GM18511 (cell line): ENCODE measurements around the gene RTL10.

Experiments used
- ATAC-seq: cut with Tn5 transposase; IDR thresholded peaks from one replicate; pipeline ENCODE4 v1.9.1; 2021; ENCODE audit warnings: mild to moderate bottlenecking, moderate library complexity; ENCODE audit not compliant: unreplicated experiment

Gene RTL10

DNA sequence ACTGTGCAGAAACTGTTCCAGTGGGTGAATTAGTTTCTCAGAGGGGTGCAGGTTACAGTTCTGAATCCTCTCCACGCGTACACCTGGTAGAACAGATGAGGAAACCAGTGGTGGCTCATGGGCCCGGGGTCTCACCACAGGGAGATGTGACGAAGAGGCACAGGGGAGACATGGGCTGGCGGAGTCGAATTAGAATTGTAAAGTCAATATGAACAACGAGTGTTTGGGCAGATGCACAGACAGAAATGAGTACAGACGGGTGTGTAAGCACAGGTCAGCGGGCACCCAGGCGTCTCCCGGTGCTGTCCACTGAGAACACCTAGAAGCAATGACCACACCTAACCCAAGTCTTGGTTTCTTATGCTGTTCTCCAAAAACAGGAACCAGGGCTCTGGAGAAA is 41.8 kb downstream of the RTL10 start:
- ATAC-seq, result no peak

DNA sequence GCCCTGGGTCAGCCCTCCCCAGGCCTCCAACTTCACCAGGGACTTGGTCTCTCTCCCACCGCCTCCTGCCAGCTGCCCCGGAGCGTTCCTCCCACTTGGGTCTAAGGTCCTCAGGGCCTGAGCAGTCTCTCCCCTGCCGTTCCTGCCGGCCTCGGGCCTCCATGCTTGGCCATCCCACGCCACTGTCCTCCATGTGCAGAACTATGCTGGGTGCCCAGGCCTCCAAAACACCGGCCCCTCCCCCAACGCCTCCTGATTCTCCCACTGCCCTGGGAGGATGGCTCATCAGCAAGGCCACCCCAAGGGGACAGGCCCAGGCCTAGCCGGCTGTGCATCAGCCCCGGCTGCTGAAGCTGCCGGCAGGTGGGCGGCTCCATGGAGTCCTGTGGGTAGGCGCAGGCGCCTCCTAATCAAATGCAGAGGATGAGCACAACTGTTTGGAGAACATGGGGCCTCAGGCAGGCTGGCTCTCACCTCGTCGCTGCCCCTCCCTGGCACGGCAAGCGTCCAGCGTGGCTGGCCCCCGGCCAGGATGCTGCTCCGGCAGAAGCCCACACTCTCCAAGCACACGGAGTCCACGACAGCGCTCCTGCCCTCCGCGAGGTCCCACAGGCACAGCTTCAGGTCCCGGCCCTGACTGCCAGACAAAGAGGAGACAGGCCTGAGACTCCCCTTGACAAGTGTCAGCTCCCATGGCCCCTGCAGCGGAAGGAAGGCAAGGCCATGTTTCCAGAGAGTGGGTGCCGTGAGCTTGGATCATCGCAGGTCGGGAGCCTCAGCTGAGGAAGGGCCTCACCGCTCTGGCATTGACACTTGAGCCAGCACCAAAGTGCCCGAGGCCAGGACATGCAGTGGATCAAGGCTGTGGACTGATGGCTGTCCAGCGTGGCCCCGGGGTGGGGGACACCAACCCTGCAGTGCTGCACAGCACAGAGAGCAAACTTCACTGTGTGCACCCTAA is 42.6 kb downstream of the RTL10 start:
- no peak for ATAC-seq

- ATAC-seq, result no peak
Measured at GRCh38 chr22:19811211-19811621, 43.5 kb downstream of the RTL10 start.

GRCh38 chr22:19810381-19811201 is 44.1 kb downstream of the RTL10 start:
- ATAC-seq, result no peak

GRCh38 chr22:19809741-19810140 is 44.9 kb downstream of the RTL10 start:
- ATAC-seq, result no peak

- no peak for ATAC-seq
Measured at GRCh38 chr22:19808873-19809478, 45.7 kb downstream of the RTL10 start.

GRCh38 chr22:19807914-19808872 is 46.5 kb downstream of the RTL10 start:
- ATAC-seq, result no peak

DNA sequence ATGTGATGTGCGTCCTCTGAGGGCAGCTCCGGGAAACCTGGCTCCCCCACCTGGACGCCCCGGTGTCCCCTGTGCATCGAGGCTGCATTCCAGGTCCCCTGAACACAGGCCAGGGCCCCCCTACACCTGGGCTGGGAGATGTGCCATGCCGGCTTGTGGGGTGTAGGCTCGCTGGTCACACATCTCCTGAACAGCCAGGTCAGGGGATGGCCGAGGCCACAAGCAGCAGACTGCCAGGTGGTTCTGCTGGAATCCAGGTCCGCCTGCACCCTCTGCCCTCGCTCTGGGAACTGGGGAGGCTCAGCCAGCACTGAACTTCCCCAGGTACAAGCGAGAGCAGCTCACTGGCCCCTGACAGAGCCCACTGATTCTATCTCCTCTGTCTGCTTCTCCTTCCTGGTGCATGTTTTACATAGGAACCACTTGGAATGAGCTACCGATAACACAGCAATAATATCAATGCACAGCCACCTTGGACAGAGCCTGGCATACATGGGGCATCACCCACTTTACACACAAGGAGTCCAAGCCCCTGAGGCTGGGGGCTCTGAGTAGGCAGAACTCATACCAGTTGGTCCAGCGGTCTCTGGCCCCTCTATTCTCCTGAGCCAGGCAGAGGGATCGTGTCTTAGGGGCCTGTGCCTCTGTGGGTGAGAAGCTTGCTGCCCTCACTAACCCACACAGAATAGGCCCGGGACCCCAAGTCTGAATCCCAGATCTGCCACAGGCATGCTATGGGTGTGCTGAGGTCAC is 47.3 kb downstream of the RTL10 start:
- ATAC-seq, result no peak

- no peak for ATAC-seq
Measured at GRCh38 chr22:19806213-19807160, 48.2 kb downstream of the RTL10 start.

GRCh38 chr22:19805821-19806212 is 48.9 kb downstream of the RTL10 start:
- ATAC-seq, result no peak
